Stimulated activated CD4-positive, alpha-beta T cell treated with anti-CD3 and anti-CD28 coated beads, Interleukin-1b, Interleukin-23, amount 100 ng/mL, for 1 hour (primary cell): Measurements from ENCODE around the gene SUGCT.
"Not testable (repeated sequence)": the region's sequence is repeated elsewhere in the genome, so short reads cannot be mapped to it uniquely, and the experiment has no call there.

ENCODE experiments used
- DNase-seq, 2 donors: peaks; one replicate each; pipeline ENCODE4 v3.0.0-alpha.2; 2020; ENCODE audit warnings: low read depth in 2 of 2

SUGCT gene

GRCh38 chr7:40405991-40406390, 271.2 kb downstream of the SUGCT start:
- no peak for DNase-seq

- no peak for DNase-seq
Observed at GRCh38 chr7:40412323-40412722, 277.5 kb downstream of the SUGCT start.

DNA sequence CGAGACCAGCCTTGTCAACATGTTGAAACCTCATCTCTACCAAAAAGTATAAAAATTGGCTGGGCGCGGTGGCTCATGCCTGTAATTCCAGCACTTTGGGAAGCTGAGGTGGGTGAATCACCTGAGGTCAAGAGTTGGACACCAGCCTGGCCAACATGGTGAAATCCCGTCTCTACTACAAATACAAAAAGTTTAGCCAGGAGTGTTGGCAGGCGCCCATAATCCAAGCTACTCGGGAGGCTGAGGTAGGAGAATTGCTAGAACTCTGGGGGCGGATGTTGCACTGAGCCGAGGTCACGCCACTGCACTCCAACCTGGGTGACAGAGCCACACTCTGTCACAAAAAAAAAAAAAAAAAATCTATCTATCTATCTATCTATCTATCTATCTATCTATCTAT, 279.9 kb downstream of the SUGCT start:
- not testable (repeated sequence) for DNase-seq

GRCh38 chr7:40418448-40418847, 283.6 kb downstream of the SUGCT start:
- no peak for DNase-seq

DNA sequence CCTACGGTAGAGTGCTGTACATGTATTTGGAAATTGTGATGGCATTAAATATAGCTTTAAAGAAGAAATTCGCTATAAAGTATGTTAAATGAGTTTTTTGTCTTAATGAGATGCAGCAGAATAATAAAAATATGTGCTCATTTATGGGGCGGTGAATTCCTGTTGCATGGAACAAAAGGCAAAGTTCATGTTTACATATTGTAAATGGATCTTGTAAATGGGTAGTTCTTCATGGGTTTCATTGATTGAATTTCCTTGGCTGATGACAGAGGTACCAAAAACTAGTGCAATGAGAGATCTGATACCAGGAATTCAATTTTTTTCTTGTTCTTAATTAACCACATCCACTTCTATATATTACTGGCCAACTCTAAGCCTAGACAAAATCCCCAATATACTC, 284.2 kb downstream of the SUGCT start:
- no peak for DNase-seq

DNA sequence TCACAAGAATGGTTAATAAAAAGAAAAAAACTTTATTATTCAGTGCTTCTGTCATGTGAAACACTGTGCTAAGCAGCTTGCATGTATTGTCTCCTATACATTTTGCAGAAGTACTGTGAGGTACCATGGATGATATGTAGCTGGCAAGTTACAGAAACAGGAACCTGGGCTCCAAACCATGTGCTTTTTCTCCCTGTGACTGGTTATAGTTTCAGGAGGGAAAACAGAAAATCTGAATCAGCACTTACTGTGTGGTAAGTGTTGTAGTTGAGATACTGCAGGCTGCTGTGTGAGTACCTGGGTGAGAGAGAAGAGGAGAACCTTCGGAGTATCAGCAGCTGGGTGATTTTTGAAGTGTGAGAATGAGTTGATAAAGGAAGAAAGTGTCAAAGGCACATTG, 285.0 kb downstream of the SUGCT start:
- DNase-seq, result no peak

- DNase-seq, result no peak
Observed at GRCh38 chr7:40421433-40421832, 286.6 kb downstream of the SUGCT start.

DNA sequence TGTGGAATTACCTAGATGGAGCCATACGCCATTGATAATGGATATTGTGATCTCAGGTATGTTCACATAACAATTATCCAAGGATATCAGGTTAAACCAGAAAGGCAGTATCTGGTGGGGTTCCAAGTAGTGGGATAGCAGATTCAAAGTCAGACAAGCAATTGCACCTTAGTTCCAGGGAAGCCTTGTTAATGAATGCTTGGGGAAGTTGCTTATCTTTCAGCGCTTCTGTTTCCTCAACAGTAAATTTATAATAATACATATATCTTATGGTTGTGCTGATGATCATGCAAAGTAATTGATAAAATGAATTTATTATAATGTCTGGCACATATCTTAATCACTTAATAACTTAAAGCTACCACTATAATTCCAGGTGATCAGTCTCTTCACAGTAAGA, 290.9 kb downstream of the SUGCT start:
- DNase-seq, result no peak

GRCh38 chr7:40428421-40428820, 293.6 kb downstream of the SUGCT start:
- no peak for DNase-seq

- DNase-seq, result no peak
Observed at GRCh38 chr7:40429826-40430225, 295.0 kb downstream of the SUGCT start.

- no peak for DNase-seq
Observed at GRCh38 chr7:40432046-40432445, 297.2 kb downstream of the SUGCT start.

DNA sequence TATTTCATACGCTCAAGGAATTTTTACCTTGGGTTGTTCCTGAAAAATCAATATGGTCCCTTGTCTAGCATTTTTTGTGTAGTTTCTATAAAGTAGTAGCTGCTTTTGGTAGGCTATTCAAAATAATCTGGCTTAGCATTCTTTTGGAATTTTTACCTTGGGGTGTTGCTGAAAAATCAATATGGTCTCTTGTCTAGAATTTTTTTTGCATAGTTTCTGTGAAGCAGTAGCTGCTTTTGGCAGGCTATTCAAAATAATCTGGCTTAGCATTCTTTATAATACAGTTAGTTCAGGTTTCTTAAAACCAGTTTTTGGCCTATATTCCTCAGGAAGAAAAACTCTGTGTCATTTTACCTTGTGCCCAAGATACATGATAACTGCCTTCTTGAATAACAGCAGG, 301.9 kb downstream of the SUGCT start:
- DNase-seq, result no peak

DNA sequence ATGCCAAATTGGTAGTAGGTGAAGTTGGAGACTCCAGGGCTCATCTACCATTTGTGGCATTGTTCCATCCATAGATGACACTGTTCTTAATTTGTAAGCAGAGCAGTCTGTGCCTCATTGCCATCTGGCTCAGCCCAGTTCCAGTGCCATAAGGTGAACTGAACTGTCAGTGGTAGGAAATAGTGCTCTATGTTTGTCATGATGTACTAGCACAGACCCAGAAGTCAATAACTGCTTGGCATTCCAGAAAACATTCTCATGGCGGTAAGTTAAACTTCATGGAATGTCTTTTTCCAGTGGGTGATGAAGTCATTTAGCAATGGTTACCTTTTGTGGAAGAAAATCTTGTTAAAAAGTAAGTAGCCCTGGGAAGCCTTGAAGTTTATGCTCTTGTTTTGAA, 302.7 kb downstream of the SUGCT start:
- DNase-seq, result no peak

DNA sequence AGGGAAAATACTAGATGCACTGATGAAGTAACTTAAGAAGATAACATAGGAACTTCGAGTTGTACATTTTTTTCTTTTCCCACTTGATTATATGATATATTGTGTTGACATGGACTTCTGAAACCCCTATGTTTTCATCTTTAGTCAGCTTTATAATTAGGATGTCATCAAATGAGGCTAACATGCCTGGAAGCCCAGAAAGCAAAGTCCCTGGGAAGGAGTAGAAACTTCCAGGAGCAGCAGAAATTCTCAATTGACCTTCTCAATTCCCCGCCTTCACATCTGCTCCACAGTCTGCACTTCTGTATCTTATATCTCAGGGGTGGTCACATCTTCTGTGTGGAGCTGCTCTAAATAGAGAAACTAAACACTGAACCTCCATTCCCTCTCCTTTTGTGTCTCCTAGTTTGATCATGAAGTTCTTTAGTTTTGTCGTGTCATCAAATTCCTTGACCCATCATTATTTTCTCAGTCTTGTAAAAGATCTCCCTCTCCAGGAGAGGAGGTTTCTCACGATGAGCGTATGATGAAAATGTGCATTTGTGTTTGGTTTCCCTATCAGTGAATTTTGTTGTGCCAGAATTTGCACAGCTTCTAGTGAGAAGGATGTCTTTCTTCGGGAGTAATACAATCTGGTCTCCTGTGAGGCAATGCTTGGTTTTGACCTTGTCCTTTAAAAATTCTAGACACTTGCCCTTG, 303.3 kb downstream of the SUGCT start:
- no peak for DNase-seq

GRCh38 chr7:40439686-40440085, 304.9 kb downstream of the SUGCT start:
- DNase-seq, result no peak

DNA sequence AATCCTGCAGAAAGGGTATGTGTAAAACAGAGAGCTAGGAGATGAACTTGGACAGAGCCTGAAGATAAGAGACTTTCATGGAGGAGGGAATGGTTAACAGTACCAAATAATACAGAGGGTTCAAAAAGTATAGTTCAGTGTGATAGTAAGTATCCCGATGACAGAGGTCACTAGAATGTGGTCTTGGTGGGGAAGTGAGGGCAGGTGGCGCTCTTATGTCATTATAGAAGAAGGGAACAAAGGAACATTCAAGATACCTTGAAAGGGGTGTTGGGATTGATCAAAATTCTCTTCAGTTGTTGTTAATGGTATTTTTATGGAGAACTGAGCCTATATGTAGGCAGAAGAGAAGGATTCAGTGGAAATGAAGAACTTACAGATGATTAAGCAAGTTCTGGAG, 312.5 kb downstream of the SUGCT start:
- no peak for DNase-seq

DNA sequence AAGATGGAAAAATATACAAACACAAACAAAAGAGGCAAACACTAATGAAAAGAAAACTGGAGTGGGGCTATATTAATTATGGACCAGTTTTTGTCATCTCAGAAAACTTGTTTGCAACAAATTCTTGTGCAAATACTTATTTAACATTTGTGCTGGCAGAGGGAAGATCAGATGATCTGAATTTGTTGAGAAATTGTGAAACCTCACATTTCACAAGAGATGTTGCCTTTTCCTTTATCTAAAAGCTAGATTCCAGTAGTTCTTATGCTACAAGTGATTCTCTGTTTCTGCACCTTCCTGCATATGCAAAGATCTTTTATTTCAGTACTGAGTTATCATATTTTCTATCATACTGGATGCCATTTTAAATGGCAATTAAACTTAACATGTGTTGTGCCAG, 320.7 kb downstream of the SUGCT start:
- no peak for DNase-seq

GRCh38 chr7:40457776-40458480, 323.1 kb downstream of the SUGCT start:
- DNase-seq, result no peak

- no peak for DNase-seq
Observed at GRCh38 chr7:40463446-40463845, 328.6 kb downstream of the SUGCT start.

- DNase-seq, result no peak
Observed at GRCh38 chr7:40468891-40469864, 334.4 kb downstream of the SUGCT start.

DNA sequence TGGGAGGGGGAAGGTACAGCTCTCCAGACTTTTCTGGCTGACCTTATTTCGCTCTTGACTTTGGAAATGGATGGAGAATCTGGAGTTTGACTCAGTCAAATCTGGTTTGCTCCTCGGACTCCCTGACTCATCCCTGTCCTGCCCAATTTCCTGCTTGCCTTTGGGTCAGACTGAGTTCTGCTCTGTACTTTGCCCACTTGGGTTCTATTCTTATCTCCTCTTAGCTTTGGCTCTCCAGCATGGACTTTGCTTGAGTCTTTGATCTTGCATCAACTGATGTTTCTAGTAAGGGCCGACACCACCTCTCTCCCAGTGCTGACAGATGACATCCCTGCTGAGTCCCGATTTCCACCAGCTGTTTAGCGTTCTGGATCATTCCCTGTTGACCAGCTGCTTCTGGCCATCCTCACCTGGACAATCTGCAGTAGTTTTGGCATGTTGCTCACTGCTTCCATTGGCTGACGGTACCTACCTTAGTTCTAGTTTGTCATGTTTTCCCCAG, 335.3 kb downstream of the SUGCT start:
- no peak for DNase-seq

DNA sequence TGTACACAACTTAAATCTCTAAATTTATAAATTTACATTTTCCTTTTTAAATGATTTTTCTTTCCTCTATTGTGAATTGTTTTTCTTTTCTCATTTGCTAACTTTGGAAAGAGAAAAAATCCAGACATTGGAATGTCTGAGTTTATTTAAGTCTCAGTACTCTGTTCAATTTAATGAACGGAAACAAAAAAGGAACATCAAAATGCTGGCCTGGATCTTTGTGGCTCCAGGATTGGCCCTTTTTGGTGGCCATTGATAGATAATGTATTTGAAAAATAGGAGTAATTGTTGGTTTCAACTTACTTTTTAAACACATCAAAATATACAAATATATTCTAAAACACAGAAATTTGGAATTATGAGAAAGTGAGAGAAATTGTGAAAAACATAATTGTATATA, 336.0 kb downstream of the SUGCT start:
- no peak for DNase-seq
